CD4-positive, alpha-beta T cell treated with Interferon gamma for 1 hour (primary cell): ENCODE measurements around the gene ASTN2.

Source experiments
- DNase-seq: peaks from one replicate; pipeline ENCODE4 v3.0.0-alpha.2; 2020

Gene ASTN2

GRCh38 chr9:117234103-117234502 lies 180.8 kb downstream of the ASTN2 start:
- no peak for DNase-seq

DNA sequence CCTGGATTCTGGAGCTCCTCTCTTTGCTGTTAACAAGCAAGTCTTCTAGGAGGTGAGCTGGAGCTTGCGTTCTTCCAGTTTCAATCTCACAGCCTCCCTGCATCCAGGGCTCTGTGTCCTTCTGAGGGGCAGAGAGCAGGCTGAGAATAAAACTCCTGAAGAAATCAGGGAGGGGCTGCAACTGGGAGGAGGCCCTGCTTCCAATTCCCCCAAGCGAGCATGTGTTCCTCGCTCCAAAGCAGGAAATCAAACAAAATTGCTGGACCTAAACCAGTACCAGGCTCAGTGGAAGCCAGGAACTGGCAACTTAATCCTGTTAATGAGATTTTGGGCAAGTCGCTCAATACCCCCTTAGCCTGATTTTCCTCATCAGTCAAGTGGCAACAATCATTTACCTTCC lies 181.8 kb downstream of the ASTN2 start:
- no peak for DNase-seq

GRCh38 chr9:117232281-117232680 lies 182.6 kb downstream of the ASTN2 start:
- no peak for DNase-seq

- DNase-seq: no peak
Measured at GRCh38 chr9:117231012-117231411, 183.8 kb downstream of the ASTN2 start.

GRCh38 chr9:117224695-117225094 lies 190.2 kb downstream of the ASTN2 start:
- no peak for DNase-seq

DNA sequence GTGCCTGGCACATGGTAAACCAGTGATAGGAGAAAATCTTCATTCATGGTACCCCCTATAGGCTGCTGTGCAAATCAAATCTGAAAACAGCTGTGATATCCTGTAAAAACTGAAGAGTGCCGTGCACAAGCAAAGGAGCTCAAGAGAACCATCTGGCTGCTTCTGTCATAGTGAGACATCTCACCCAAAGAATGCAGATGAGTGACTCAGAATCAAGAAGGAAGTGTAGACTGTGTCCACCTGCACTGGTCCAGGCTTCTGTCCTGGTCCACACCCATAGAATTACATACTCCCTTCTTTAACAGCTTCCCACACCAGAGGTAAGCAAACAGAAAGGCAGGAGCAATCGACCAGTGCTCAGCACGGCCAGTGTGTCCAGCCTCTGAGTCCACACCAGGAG lies 195.9 kb downstream of the ASTN2 start:
- DNase-seq: no peak

- DNase-seq: no peak
Measured at GRCh38 chr9:117214416-117214815, 200.4 kb downstream of the ASTN2 start.

DNA sequence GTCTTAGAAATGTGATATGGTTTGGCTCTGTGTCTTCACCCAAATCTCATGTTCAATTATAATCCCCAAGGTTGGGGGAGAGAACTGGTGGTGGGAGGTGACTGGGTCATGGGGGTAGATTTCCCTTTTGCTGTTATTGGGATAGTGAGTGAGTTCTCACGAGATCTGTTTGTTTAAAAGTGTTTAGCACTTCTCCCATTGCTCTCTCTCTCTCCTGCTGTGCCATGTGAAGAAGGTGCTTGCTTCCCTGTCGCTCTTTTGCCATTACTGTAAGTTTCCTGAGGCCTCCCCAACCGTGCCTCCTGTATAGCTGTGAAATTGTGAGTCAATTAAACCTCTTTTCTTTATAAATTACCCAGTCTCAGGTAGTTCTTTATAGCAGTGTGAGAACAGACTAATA lies 203.6 kb downstream of the ASTN2 start:
- no peak for DNase-seq

- DNase-seq: no peak
Measured at GRCh38 chr9:117205806-117206205, 209.1 kb downstream of the ASTN2 start.

DNA sequence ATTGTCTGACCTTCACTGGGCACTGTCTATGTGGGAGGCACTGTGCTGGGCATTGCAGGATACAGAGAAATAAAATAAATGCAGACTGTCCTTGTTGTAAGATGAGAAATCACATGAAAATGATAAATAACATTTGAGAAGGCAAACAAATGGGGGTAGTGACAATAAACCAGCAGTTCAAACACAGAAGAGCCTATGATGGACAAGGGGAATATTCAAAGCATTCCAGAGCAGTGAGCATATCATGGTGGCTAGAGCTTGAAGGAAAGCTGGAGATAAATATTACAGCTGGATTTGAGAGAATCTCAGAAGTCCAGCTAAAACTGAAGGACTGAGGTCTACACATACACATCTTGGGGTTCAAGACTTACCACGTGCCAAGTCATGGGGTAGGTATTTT lies 209.9 kb downstream of the ASTN2 start:
- DNase-seq: no peak

DNA sequence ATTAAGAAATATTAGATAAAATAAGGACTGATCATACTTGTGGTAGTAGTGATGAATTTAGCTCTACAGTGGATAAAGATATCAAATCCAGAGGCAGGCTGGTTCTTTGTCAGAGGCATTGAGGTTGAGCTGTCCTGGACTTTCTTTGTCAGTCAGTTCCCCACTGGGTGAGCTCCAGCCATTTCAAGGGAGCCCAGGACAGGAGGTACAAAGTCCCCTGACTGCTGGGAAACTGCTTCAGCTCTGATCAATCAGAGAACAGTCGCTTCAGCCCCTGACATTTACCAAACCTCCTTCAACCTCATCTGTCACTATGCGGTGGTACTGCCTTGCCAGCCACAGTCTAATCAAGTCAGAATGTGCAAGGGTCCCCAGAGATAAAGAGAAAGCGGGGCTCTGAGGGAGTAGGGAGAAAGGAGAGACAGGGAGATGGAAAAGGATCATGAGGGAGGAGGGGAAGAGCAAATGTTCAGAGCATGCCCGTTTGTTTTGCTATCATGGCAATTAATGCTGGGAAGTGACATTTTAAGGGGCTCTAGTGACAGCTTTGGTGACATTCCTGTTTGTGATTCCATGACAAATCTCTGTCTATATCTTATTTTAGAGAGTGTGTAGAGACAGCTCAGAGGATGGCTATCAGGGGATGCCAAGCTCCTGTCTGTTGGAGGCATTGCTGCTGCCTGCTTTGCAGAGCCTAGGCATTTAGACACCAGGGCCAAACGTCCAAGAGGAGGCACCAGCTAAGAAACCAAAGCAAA lies 223.2 kb downstream of the ASTN2 start:
- no peak for DNase-seq

- DNase-seq: no peak
Measured at GRCh38 chr9:117189121-117189520, 225.7 kb downstream of the ASTN2 start.

- DNase-seq: no peak
Measured at GRCh38 chr9:117188394-117188793, 226.5 kb downstream of the ASTN2 start.

DNA sequence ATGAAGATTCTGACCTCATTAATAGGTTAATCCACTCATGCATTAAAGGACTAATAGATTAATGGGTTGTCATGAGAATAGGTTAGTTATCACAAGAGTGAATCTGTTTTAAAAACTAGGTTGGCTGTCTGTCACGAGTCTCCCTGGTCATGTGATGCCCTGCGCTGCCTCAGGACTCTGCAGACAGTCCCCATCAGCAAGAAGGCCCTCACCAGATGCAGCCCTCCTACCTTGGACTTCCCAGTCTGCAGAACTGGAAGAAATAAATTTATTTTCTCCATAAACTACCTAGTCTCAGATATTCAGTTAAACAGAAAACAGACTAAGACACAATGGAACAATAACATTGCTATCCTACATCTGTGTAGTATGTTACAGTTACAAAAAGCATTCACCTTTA lies 227.4 kb downstream of the ASTN2 start:
- DNase-seq: no peak

DNA sequence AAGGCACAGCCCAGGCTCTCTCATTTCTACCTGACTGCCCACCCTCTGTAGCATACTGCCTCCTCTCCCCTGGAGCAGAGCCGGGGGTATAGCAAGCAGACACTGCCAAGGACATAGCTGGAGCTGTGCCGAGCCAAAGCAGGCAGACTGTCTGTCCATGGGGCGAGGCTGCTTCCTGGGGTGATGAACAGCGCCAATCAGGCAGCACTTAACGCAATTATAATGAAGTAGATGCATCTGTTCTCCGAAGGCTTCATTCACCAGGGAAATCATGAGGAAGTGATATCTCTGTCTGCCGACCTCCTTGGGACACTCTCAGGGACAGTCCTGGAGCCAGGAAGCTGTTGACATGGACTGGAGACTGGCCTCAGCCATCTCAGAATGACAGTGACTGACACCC lies 230.7 kb downstream of the ASTN2 start:
- no peak for DNase-seq

GRCh38 chr9:117182046-117182445 lies 232.8 kb downstream of the ASTN2 start:
- no peak for DNase-seq

DNA sequence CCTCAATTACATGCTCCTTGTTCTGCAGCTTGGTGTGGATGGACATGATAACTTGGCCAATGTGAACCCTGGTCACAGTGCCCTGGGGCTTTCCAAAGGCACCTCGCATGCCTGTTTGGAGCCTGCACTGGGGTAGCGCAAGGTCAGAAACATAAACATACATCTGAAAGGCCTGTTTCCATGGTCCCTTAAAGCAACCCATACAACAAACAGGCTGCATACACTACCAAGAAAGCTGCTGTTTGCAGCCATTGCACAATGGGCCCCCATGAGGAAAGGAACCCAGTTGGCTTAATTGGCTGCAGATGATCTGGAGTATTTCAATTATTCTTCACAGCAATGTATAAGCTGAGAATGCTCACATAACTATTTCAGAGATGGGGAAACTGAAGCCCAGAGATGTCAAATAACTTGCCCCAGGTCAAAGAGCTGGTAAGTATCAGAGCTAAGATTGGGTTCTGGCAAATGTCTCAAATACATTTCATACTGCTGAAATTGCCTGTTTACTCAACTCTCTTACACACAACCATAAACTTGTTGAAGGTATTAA lies 233.9 kb downstream of the ASTN2 start:
- no peak for DNase-seq

GRCh38 chr9:117178596-117179375 lies 236.1 kb downstream of the ASTN2 start:
- DNase-seq: no peak

- no peak for DNase-seq
Measured at GRCh38 chr9:117170567-117170966, 244.3 kb downstream of the ASTN2 start.

DNA sequence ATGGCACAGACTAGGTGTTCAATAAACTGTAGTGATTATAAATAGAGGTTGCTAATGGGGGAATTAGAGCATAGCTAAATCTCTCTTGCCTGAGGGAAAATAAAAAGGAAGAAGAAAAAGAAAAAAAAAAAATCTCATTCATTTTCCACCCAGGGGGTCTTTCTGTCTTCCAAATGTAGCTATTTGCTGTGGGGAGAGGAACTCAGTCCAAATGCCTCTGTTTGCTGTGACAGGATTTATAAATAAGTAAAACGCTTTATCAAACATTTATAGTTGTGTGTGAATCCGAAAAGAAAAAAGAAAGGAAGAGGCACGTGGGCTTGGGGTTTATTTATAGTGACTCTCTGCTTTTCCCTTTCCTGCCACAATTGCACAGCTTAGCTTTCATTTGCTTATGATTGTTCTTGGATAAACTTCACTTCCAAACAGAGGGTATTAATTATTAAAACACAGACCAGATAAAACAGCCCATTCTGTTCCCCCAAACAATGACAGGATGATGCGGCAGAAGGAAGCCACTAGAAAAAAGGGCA lies 245.7 kb downstream of the ASTN2 start:
- DNase-seq: no peak

DNA sequence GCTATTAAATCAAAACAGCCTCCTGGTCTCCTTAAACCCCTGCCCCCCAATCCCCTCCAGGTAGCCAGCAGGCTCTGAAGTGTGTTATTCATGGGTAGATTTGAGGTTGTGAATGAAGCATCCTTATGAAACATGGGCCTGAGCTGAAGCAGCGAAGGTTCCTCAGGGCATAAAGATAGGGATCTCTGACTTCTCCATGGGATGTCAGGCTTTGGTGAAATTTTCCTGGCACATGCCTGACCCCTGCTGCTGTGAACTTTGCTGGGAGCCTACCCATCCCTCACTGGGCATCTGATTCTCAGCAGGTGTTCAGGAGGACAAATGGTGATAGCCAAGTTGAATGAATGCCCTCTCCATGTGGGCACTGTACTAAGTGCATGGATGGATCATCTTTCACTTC lies 250.3 kb downstream of the ASTN2 start:
- DNase-seq: no peak

DNA sequence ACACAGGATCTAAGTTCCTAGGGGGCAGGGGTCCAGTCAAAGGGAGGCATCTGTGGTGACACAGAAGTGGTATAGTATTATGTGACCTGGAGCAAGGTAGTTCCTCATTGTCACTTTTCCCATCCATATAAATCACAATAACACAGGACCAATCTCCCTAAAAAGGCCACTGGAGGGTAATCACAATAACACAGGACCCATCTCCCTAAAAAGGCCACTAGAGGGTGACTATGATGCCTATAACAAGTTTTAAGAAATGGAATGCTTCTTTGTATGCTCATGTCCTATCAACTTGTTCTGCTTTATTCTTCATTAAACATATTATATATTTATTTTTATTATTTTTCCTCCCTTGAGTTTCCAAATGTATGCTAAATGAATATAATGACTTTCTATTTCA lies 254.6 kb downstream of the ASTN2 start:
- DNase-seq: no peak

DNA sequence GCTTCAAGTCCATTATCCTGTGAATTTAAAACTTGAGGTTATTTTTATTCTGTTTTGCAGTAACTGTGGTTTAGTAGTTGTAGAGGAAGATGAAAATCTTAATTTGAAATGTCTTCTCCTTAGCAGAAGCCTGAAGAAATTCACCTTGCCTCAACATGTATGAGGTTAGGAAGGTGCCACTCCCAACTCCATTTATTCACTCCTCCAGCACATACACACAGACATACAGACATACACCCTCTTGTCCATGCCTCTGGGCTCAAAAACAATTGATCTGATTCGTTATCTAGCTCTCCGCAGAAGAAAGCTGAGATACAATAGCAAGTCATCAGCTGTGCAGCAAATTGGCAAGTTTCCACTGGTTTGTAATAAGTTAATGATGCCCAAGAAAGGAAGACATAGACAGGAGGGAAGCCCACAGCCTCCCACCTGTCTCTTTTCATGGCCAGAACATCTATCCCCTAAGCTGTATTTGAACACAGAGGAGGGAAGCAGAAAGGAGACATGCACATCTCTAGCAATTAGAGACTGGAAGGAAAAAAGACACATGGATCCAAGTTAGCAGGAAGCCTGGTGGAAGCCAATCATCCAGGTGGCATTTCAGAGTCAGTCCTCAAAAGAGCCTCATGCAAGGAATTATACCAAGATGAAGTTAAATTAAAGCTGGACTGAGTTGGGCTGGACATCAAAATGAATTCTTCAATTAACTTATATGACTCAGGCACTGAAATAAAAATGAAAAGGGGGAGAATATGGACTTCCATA lies 257.9 kb downstream of the ASTN2 start:
- no peak for DNase-seq
